Lower leg skin (tissue), 4 donors: Measurements from ENCODE around the gene GPX5. TPM values are rescaled to one million over a fixed set of nuclear protein-coding genes. Genes with fewer than 3 reads are reported as not detected.

Experiments
- DNase-seq, 2 donors: peaks; one replicate each; pipeline ENCODE4 v3.0.0-alpha.2; 2019; ENCODE audit warnings: low spot score in 2 of 2
- H3K4me3 ChIP-seq: fragments of 200-600 bp; sonication (generic); 2 replicates; pipeline ENCODE4 v1.5.1; 2017; ENCODE audit warnings: mild to moderate bottlenecking, low read depth; ENCODE audit not compliant: poor library complexity, severe bottlenecking
- CTCF ChIP-seq, 3 donors: fragments of 450-650 bp; IDR thresholded peaks; one replicate each; pipeline ENCODE4 v1.5.1; 2016; ENCODE audit warnings: antibody characterized with exemption in 3 of 3, mild to moderate bottlenecking in 3 of 3, moderate library complexity in 2 of 3
- POLR2A ChIP-seq, 2 donors: fragments of 450-650 bp; IDR thresholded peaks; one replicate each; pipeline ENCODE4 v1.6.1; 2016 to 2017; ENCODE audit warnings: antibody characterized with exemption in 2 of 2, mild to moderate bottlenecking in 1 of 2, moderate library complexity in 1 of 2
- WGBS, 2 donors: methylation state at CpG; one replicate each; pipeline ENCODE4 v1.1.5; 2018; 5-methylcytosine and 5-hydroxymethylcytosine counted together
- intact Hi-C: fragments of 100-400 bp; cut with DNase I; formaldehyde crosslinking; loops from one replicate; pipeline ENCODE4 v1.15.0; 2023; ENCODE audit warnings: low total_unique reads
- total RNA-seq, 4 donors: library from RNA; depleted of rRNA; stranded (reverse); fragments of >200 nt; gene quantifications; one replicate each; pipeline ENCODE4 v1.1.0, GENCODE V29; 2016

The GPX5 gene
- total RNA-seq, 4 donors from 2014 or later: not detected

- DNase-seq: no peak
- TF ChIP-seq CTCF (IDR thresholded peaks at IDR 0.05): no peak
- TF ChIP-seq POLR2A (IDR thresholded peaks at IDR 0.05): no peak
- 41 to 44% methylated on average over 2 of the region's 2 CpGs for whole genome bisulfite sequencing, 2 donors
- no peak overlapping the region for H3K4me3 ChIP-seq
- intact Hi-C loops: no loop called here
These were observed 44.1 kb downstream of the GPX5 start for GRCh38 chr6:28569748-28570147.

- TF ChIP-seq POLR2A (IDR thresholded peaks at IDR 0.05): no peak
- TF ChIP-seq CTCF (IDR thresholded peaks at IDR 0.05): no peak
- no peak overlapping the region for H3K4me3 ChIP-seq
- intact Hi-C loops: no loop called here
- no peak for DNase-seq
These were observed 54.8 kb downstream of the GPX5 start for GRCh38 chr6:28580475-28580874.

- WGBS, 2 donors: 66 to 76% methylated on average over 2 of the region's 2 CpGs
- H3K4me3 ChIP-seq: no peak overlapping the region
These were observed 57.8 kb downstream of the GPX5 start for GRCh38 chr6:28583463-28583862.

More at GRCh38 chr6:28583463-28583862, 57.8 kb downstream of the GPX5 start:
- DNase-seq: no peak
- intact Hi-C loops: no loop called here
- no peak for TF ChIP-seq POLR2A (IDR thresholded peaks at IDR 0.05)
- no peak for TF ChIP-seq CTCF (IDR thresholded peaks at IDR 0.05)

Other genes with a start within 250 kb of the GPX5 start
- gene PGBD1, start 244.3 kb upstream of the GPX5 start, total RNA-seq: 1 to 10 TPM in 2 of 4 donors, under 1 TPM in 2; 0.15 to 1.6 (median 1.1) TPM
- gene ZSCAN31, start 189.7 kb upstream of the GPX5 start, total RNA-seq: 10 to 100 TPM in 2 of 4 donors, 1 to 10 TPM in 2; 3.6 to 19.4 (median 7.0) TPM
- 1 to 10 TPM; 2.9 to 6.7 (median 4.3) TPM for gene ZKSCAN3, start 175.9 kb upstream of the GPX5 start, total RNA-seq
- 1 to 10 TPM; 2.7 to 5.5 (median 4.0) TPM for gene ZSCAN12, start 126.1 kb upstream of the GPX5 start, total RNA-seq
- 1 to 10 TPM in 1 of 4 donors, under 1 TPM in 2, not detected in 1; 0.25 to 1.2 (median 0.65) TPM for gene ZSCAN23, start 82.4 kb upstream of the GPX5 start, total RNA-seq
- not detected for gene GPX6, start 10.1 kb upstream of the GPX5 start, total RNA-seq